ENCODE results near the gene STRIT1.

STRIT1 gene

GRCh38 chr3:155327430-155327829 lies 33.9 kb upstream of the STRIT1 start:
- H3K4me1 ChIP-seq (ENCODE audit: insufficient read depth, low read length) = no peaks in the 10 kb centered on the region
- H3K9me3 ChIP-seq (ENCODE audit: low read length) = no peaks in the 10 kb centered on the region
- H3K4me3 ChIP-seq (ENCODE audit: low read depth in 1 of 2, low read length in 2 of 2) = no peak overlapping the region
- H3K27ac ChIP-seq (ENCODE audit: low read depth, low read length) = no peak overlapping the region
- no peaks in the 10 kb centered on the region for H3K27me3 ChIP-seq (ENCODE audit: control insufficient read depth in 1 of 2, insufficient read depth in 2 of 2, low read length in 2 of 2)
- H3K36me3 ChIP-seq (ENCODE audit: insufficient read depth, low read length) = no peaks in the 10 kb centered on the region
- no peak overlapping the region for H3K9ac ChIP-seq (ENCODE audit: low read length)

- no peaks in the 10 kb centered on the region for H3K27me3 ChIP-seq (ENCODE audit: control insufficient read depth in 1 of 2, insufficient read depth in 2 of 2, low read length in 2 of 2)
- no peak overlapping the region for H3K4me3 ChIP-seq (ENCODE audit: low read depth in 1 of 2, low read length in 2 of 2)
- H3K36me3 ChIP-seq (ENCODE audit: insufficient read depth, low read length) = no peaks in the 10 kb centered on the region
- no peaks in the 10 kb centered on the region for H3K9me3 ChIP-seq (ENCODE audit: low read length)
- no peak overlapping the region for H3K9ac ChIP-seq (ENCODE audit: low read length)
- no peaks in the 10 kb centered on the region for H3K4me1 ChIP-seq (ENCODE audit: insufficient read depth, low read length)
- no peak overlapping the region for H3K27ac ChIP-seq (ENCODE audit: low read depth, low read length)
These were observed 33.4 kb upstream of the STRIT1 start for GRCh38 chr3:155326901-155327300.

- H3K27me3 ChIP-seq (ENCODE audit: control insufficient read depth in 1 of 2, insufficient read depth in 2 of 2, low read length in 2 of 2) = no peaks in the 10 kb centered on the region
- no peak overlapping the region for H3K4me3 ChIP-seq (ENCODE audit: low read depth in 1 of 2, low read length in 2 of 2)
- no peaks in the 10 kb centered on the region for H3K36me3 ChIP-seq (ENCODE audit: insufficient read depth, low read length)
- no peaks in the 10 kb centered on the region for H3K4me1 ChIP-seq (ENCODE audit: insufficient read depth, low read length)
- H3K27ac ChIP-seq (ENCODE audit: low read depth, low read length) = no peak overlapping the region
- H3K9ac ChIP-seq (ENCODE audit: low read length) = no peak overlapping the region
- H3K9me3 ChIP-seq (ENCODE audit: low read length) = no peaks in the 10 kb centered on the region
These were observed 32.8 kb upstream of the STRIT1 start for GRCh38 chr3:155326244-155326643.

GRCh38 chr3:155325263-155325835 lies 31.9 kb upstream of the STRIT1 start:
- Histone ChIP-seq H3K36me3 (ENCODE audit: insufficient read depth, low read length) (no peaks in the 10 kb centered on the region), H3K27me3 (ENCODE audit: control insufficient read depth in 1 of 2, insufficient read depth in 2 of 2, low read length in 2 of 2) (no peaks in the 10 kb centered on the region), H3K4me3 (ENCODE audit: low read depth in 1 of 2, low read length in 2 of 2) (no peak overlapping the region), H3K27ac (ENCODE audit: low read depth, low read length) (no peak overlapping the region), H3K9ac (ENCODE audit: low read length) (no peak overlapping the region), H3K4me1 (ENCODE audit: insufficient read depth, low read length) (no peaks in the 10 kb centered on the region), H3K9me3 (ENCODE audit: low read length) (no peaks in the 10 kb centered on the region)

GRCh38 chr3:155323063-155323666 lies 29.7 kb upstream of the STRIT1 start:
- Histone ChIP-seq H3K4me3 (ENCODE audit: low read depth in 1 of 2, low read length in 2 of 2) (no peak overlapping the region), H3K9ac (ENCODE audit: low read length) (no peak overlapping the region), H3K4me1 (ENCODE audit: insufficient read depth, low read length) (no peaks in the 10 kb centered on the region), H3K36me3 (ENCODE audit: insufficient read depth, low read length) (no peaks in the 10 kb centered on the region), H3K27me3 (ENCODE audit: control insufficient read depth in 1 of 2, insufficient read depth in 2 of 2, low read length in 2 of 2) (no peaks in the 10 kb centered on the region), H3K9me3 (ENCODE audit: low read length) (no peaks in the 10 kb centered on the region), H3K27ac (ENCODE audit: low read depth, low read length) (no peak overlapping the region)

- Histone ChIP-seq H3K27me3 (ENCODE audit: control insufficient read depth in 1 of 2, insufficient read depth in 2 of 2, low read length in 2 of 2) (no peaks in the 10 kb centered on the region), H3K27ac (ENCODE audit: low read depth, low read length) (no peak overlapping the region), H3K9ac (ENCODE audit: low read length) (no peak overlapping the region), H3K4me1 (ENCODE audit: insufficient read depth, low read length) (no peaks in the 10 kb centered on the region), H3K9me3 (ENCODE audit: low read length) (no peaks in the 10 kb centered on the region), H3K36me3 (ENCODE audit: insufficient read depth, low read length) (no peaks in the 10 kb centered on the region), H3K4me3 (ENCODE audit: low read depth in 1 of 2, low read length in 2 of 2) (no peak overlapping the region)
These were observed 27.9 kb upstream of the STRIT1 start for GRCh38 chr3:155321418-155321817.

GRCh38 chr3:155320934-155321333 lies 27.5 kb upstream of the STRIT1 start:
- Histone ChIP-seq H3K4me1 (ENCODE audit: insufficient read depth, low read length) (no peaks in the 10 kb centered on the region), H3K27me3 (ENCODE audit: control insufficient read depth in 1 of 2, insufficient read depth in 2 of 2, low read length in 2 of 2) (no peaks in the 10 kb centered on the region), H3K9me3 (ENCODE audit: low read length) (no peaks in the 10 kb centered on the region), H3K4me3 (ENCODE audit: low read depth in 1 of 2, low read length in 2 of 2) (no peak overlapping the region), H3K9ac (ENCODE audit: low read length) (no peak overlapping the region), H3K36me3 (ENCODE audit: insufficient read depth, low read length) (no peaks in the 10 kb centered on the region), H3K27ac (ENCODE audit: low read depth, low read length) (no peak overlapping the region)

GRCh38 chr3:155318740-155319139 lies 25.3 kb upstream of the STRIT1 start:
- Histone ChIP-seq H3K27ac (ENCODE audit: low read depth, low read length) (no peak overlapping the region), H3K4me3 (ENCODE audit: low read depth in 1 of 2, low read length in 2 of 2) (no peak overlapping the region), H3K9me3 (ENCODE audit: low read length) (no peaks in the 10 kb centered on the region), H3K36me3 (ENCODE audit: insufficient read depth, low read length) (no peaks in the 10 kb centered on the region), H3K9ac (ENCODE audit: low read length) (no peak overlapping the region), H3K27me3 (ENCODE audit: control insufficient read depth in 1 of 2, insufficient read depth in 2 of 2, low read length in 2 of 2) (no peaks in the 10 kb centered on the region), H3K4me1 (ENCODE audit: insufficient read depth, low read length) (no peaks in the 10 kb centered on the region)

GRCh38 chr3:155317211-155317610 lies 23.7 kb upstream of the STRIT1 start:
- H3K27ac ChIP-seq (ENCODE audit: low read depth, low read length) = no peak overlapping the region
- no peak overlapping the region for H3K4me3 ChIP-seq (ENCODE audit: low read depth in 1 of 2, low read length in 2 of 2)

GRCh38 chr3:155316426-155316825 lies 22.9 kb upstream of the STRIT1 start:
- no peaks in the 10 kb centered on the region for H3K9me3 ChIP-seq (ENCODE audit: low read length)
- no peak overlapping the region for H3K9ac ChIP-seq (ENCODE audit: low read length)
- no peak overlapping the region for H3K27ac ChIP-seq (ENCODE audit: low read depth, low read length)
- no peak overlapping the region for H3K4me3 ChIP-seq (ENCODE audit: low read depth in 1 of 2, low read length in 2 of 2)
- H3K4me1 ChIP-seq (ENCODE audit: insufficient read depth, low read length) = no peaks in the 10 kb centered on the region
- no peaks in the 10 kb centered on the region for H3K36me3 ChIP-seq (ENCODE audit: insufficient read depth, low read length)
- H3K27me3 ChIP-seq (ENCODE audit: control insufficient read depth in 1 of 2, insufficient read depth in 2 of 2, low read length in 2 of 2) = no peaks in the 10 kb centered on the region

More at GRCh38 chr3:155317211-155317610, 23.7 kb upstream of the STRIT1 start:
- H3K9ac ChIP-seq (ENCODE audit: low read length) = no peak overlapping the region
- H3K9me3 ChIP-seq (ENCODE audit: low read length) = no peaks in the 10 kb centered on the region
- no peaks in the 10 kb centered on the region for H3K27me3 ChIP-seq (ENCODE audit: control insufficient read depth in 1 of 2, insufficient read depth in 2 of 2, low read length in 2 of 2)
- no peaks in the 10 kb centered on the region for H3K4me1 ChIP-seq (ENCODE audit: insufficient read depth, low read length)
- H3K36me3 ChIP-seq (ENCODE audit: insufficient read depth, low read length) = no peaks in the 10 kb centered on the region

GRCh38 chr3:155313916-155314315 lies 20.4 kb upstream of the STRIT1 start:
- Histone ChIP-seq H3K9ac (ENCODE audit: low read length) (no peak overlapping the region), H3K4me1 (ENCODE audit: insufficient read depth, low read length) (no peaks in the 10 kb centered on the region), H3K9me3 (ENCODE audit: low read length) (no peaks in the 10 kb centered on the region), H3K27me3 (ENCODE audit: control insufficient read depth in 1 of 2, insufficient read depth in 2 of 2, low read length in 2 of 2) (no peaks in the 10 kb centered on the region), H3K36me3 (ENCODE audit: insufficient read depth, low read length) (no peaks in the 10 kb centered on the region), H3K27ac (ENCODE audit: low read depth, low read length) (no peak overlapping the region), H3K4me3 (ENCODE audit: low read depth in 1 of 2, low read length in 2 of 2) (no peak overlapping the region)

GRCh38 chr3:155313300-155313699 lies 19.8 kb upstream of the STRIT1 start:
- Histone ChIP-seq H3K27me3 (ENCODE audit: control insufficient read depth in 1 of 2, insufficient read depth in 2 of 2, low read length in 2 of 2) (no peaks in the 10 kb centered on the region), H3K9ac (ENCODE audit: low read length) (no peak overlapping the region)

More at GRCh38 chr3:155313300-155313699, 19.8 kb upstream of the STRIT1 start:
- Histone ChIP-seq H3K27ac (ENCODE audit: low read depth, low read length) (no peak overlapping the region), H3K36me3 (ENCODE audit: insufficient read depth, low read length) (no peaks in the 10 kb centered on the region), H3K4me1 (ENCODE audit: insufficient read depth, low read length) (no peaks in the 10 kb centered on the region), H3K9me3 (ENCODE audit: low read length) (no peaks in the 10 kb centered on the region), H3K4me3 (ENCODE audit: low read depth in 1 of 2, low read length in 2 of 2) (no peak overlapping the region)

Measured in muscle layer of colon (tissue), 2 donors.